NCI-H2171 treated with DMSO at 0.1 percent for 48 hours (cell line): ENCODE data around the gene INO80C.
"Not testable (repeated sequence)": the region's sequence is repeated elsewhere in the genome, so short reads cannot be mapped to it uniquely, and the experiment has no call there.

Source experiments
- DNase-seq: peaks from one replicate; lab custom pipeline; 2025; lab: John Stamatoyannopoulos, UW

INO80C gene

GRCh38 chr18:35487525-35487924 is 10.2 kb downstream of the INO80C start:
- DNase-seq, result not testable (repeated sequence)

- no peak for DNase-seq
Measured at GRCh38 chr18:35485852-35486251, 11.9 kb downstream of the INO80C start.

- no peak for DNase-seq
Measured at GRCh38 chr18:35484034-35484433, 13.7 kb downstream of the INO80C start.

GRCh38 chr18:35481960-35482366 is 15.8 kb downstream of the INO80C start:
- no peak for DNase-seq

- DNase-seq, result no peak
Measured at GRCh38 chr18:35479911-35480586, 17.7 kb downstream of the INO80C start.

- no peak for DNase-seq
Measured at GRCh38 chr18:35478520-35479435, 19.0 kb downstream of the INO80C start.

GRCh38 chr18:35477974-35478373 is 19.8 kb downstream of the INO80C start:
- no peak for DNase-seq

GRCh38 chr18:35477497-35477896 is 20.3 kb downstream of the INO80C start:
- no peak for DNase-seq

GRCh38 chr18:35474884-35475283 is 22.9 kb downstream of the INO80C start:
- DNase-seq, result no peak

GRCh38 chr18:35473562-35473961 is 24.2 kb downstream of the INO80C start:
- no peak for DNase-seq

GRCh38 chr18:35470435-35470834 is 27.3 kb downstream of the INO80C start:
- no peak for DNase-seq

- no peak for DNase-seq
Measured at GRCh38 chr18:35469725-35470124, 28.0 kb downstream of the INO80C start.

GRCh38 chr18:35468711-35469110 is 29.0 kb downstream of the INO80C start:
- DNase-seq, result no peak

GRCh38 chr18:35467624-35468016 is 30.1 kb downstream of the INO80C start:
- peak; percentile 82 for DNase-seq

GRCh38 chr18:35466815-35467623 is 30.7 kb downstream of the INO80C start:
- DNase-seq, result peak; percentile 54

- DNase-seq, result no peak
Measured at GRCh38 chr18:35466334-35466733, 31.4 kb downstream of the INO80C start.

GRCh38 chr18:35465329-35465728 is 32.4 kb downstream of the INO80C start:
- no peak for DNase-seq

GRCh38 chr18:35464831-35465279 is 32.9 kb downstream of the INO80C start:
- no peak for DNase-seq

GRCh38 chr18:35463827-35464226 is 33.9 kb downstream of the INO80C start:
- no peak for DNase-seq

GRCh38 chr18:35463050-35463449 is 34.7 kb downstream of the INO80C start:
- DNase-seq, result no peak

GRCh38 chr18:35460736-35461161 is 37.0 kb downstream of the INO80C start:
- no peak for DNase-seq

GRCh38 chr18:35459997-35460396 is 37.8 kb downstream of the INO80C start:
- DNase-seq, result no peak
